ENCODE results near the gene ETFBKMT. TPM values are rescaled to one million over a fixed set of nuclear protein-coding genes. Genes with fewer than 3 reads are reported as not detected.
"Not testable (repeated sequence)": the region's sequence is repeated elsewhere in the genome, so short reads cannot be mapped to it uniquely, and the experiment has no call there.

Gene ETFBKMT
- total RNA-seq, 1 donor from 2014 or later = 2.2 TPM

DNA sequence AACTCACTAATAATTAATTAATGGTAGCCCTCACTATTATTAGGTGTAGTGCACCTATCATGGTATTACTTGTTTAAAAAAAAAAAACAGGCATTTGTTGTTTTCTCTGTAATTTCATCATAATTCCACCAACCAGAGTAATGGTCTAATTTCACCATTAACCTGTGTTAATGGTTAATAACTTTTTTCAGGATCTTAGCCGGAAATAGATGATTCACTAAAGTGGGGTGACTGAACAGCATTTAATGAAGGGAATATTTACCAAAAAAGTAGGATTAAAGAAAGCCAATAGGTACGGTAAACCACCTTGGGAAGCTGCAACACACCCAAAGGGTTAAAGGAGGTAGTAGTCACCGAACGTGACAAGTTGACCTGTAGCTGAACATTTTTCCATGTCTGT, 13.0 kb downstream of the ETFBKMT start:
- peaks cover 7% of the 10 kb centered on the region for H3K36me3 Mint-ChIP-seq (ENCODE audit: low read depth)

DNA sequence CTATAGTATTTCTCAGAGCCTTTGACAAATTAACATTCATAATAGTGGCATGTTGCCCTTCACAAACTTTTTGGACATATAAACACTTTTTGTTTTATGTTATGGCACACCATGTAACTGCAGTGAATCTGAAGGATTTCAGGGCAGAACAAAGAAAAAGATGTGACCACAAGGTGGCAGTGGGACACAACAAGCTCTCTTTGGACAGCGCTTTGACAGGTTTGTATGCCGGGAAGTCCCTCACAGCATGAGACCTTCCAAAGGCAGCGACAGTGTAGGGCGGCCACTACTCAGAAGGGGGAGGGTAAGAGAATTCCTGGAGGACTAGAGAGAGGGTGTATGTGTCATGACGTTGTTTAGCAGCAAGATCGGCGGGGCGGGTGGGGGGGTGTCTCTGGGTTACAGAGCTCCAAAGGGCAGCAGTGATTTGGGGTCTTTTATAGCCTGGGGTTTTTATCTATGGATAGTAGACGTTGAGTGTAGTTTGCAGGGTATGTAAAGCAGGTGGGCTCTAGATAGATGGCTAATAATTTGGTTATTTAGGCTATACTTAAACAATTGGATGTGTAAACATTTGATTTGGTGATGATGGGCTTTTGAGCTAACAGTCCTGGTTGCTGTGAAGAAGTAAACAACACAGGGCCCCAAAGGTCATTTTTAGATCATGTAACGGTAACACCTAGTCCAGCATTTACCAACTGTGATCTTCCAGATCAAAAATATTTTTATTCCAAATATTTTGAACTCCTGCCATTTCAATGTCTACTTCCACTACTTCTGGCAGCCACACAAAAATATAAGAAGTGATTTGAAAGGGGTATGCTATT, 22.9 kb downstream of the ETFBKMT start:
- H3K9me3 Mint-ChIP-seq = peaks cover 9% of the 10 kb centered on the region
- H3K27me3 Mint-ChIP-seq (ENCODE audit: low read depth) = no peaks in the 10 kb centered on the region
- H3K4me1 Mint-ChIP-seq = no peaks in the 10 kb centered on the region
- DNase-seq (ENCODE audit: low read depth, low spot score) = peak; percentile 46
- peaks cover 37% of the 10 kb centered on the region for H3K36me3 Mint-ChIP-seq (ENCODE audit: low read depth)
- H3K27ac Mint-ChIP-seq (ENCODE audit: unreplicated experiment) = no peak overlapping the region
- H3K4me3 Mint-ChIP-seq = no peak overlapping the region
- TF ChIP-seq, protein P1, sequence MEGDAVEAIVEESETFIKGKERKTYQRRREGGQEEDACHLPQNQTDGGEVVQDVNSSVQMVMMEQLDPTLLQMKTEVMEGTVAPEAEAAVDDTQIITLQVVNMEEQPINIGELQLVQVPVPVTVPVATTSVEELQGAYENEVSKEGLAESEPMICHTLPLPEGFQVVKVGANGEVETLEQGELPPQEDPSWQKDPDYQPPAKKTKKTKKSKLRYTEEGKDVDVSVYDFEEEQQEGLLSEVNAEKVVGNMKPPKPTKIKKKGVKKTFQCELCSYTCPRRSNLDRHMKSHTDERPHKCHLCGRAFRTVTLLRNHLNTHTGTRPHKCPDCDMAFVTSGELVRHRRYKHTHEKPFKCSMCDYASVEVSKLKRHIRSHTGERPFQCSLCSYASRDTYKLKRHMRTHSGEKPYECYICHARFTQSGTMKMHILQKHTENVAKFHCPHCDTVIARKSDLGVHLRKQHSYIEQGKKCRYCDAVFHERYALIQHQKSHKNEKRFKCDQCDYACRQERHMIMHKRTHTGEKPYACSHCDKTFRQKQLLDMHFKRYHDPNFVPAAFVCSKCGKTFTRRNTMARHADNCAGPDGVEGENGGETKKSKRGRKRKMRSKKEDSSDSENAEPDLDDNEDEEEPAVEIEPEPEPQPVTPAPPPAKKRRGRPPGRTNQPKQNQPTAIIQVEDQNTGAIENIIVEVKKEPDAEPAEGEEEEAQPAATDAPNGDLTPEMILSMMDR (conservative IDR thresholded peaks at IDR 0.05) = peak; percentile 92

More for the DNA sequence above, 13.0 kb downstream of the ETFBKMT start:
- TF ChIP-seq, protein P1 (conservative IDR thresholded peaks at IDR 0.05) = no peak
- Mint-ChIP-seq H3K4me1 (peaks cover 8% of the 10 kb centered on the region), H3K9me3 (peaks cover 6% of the 10 kb centered on the region), H3K27me3 (ENCODE audit: low read depth) (no peaks in the 10 kb centered on the region), H3K4me3 (no peak overlapping the region), H3K27ac (ENCODE audit: unreplicated experiment) (no peak overlapping the region)
- DNase-seq (ENCODE audit: low read depth, low spot score) = no peak

DNA sequence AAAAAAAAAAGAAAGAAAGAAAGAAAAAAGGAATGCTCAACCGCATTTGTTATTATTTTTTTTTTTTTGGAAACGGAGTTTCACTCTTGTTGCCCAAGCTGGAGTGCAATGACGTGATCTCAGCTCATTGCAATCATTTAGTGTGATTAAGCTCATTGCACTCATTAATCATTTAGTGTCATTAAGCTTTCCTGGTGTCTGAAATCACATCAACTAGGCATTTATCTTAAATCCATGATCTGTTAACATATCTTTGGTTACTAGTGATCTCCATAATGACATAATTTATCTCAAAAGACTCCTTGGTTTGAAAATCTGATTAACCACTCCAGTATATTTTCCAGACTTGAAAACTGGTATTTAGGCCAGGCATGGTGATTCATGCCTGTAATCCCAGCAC, 26.3 kb downstream of the ETFBKMT start:
- Mint-ChIP-seq H3K27ac (ENCODE audit: unreplicated experiment) (no peak overlapping the region), H3K36me3 (ENCODE audit: low read depth) (peaks cover 48% of the 10 kb centered on the region), H3K4me3 (no peak overlapping the region), H3K4me1 (no peaks in the 10 kb centered on the region), H3K9me3 (peaks cover 12% of the 10 kb centered on the region), H3K27me3 (ENCODE audit: low read depth) (no peaks in the 10 kb centered on the region)
- DNase-seq (ENCODE audit: low read depth, low spot score) = no peak
- TF ChIP-seq, protein P1 (conservative IDR thresholded peaks at IDR 0.05) = no peak

DNA sequence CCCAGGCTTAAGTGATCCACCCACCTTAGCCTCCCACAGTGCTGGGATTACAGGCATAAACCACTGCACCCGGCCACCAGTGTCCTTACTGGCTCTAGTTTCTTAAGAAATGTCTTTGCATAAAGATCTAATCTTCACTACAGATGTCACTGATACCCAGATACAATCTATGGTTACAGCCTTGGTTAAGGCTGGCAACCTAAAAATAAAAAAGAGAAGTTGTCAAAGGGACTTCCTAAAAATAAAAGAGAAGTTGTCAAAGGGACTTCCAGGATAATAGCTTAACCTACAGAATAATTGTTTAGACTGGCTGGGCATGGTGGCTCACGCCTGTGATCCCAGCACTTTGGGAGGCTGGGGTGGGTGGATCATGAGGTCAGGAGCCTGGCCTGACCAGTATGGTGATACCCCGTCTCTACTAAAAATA, 27.6 kb downstream of the ETFBKMT start:
- Mint-ChIP-seq H3K4me3 (no peak overlapping the region), H3K27ac (ENCODE audit: unreplicated experiment) (no peak overlapping the region), H3K27me3 (ENCODE audit: low read depth) (no peaks in the 10 kb centered on the region), H3K4me1 (no peaks in the 10 kb centered on the region), H3K36me3 (ENCODE audit: low read depth) (peaks cover 45% of the 10 kb centered on the region), H3K9me3 (peaks cover 11% of the 10 kb centered on the region)
- TF ChIP-seq, protein P1 (conservative IDR thresholded peaks at IDR 0.05) = no peak
- DNase-seq (ENCODE audit: low read depth, low spot score) = no peak

DNA sequence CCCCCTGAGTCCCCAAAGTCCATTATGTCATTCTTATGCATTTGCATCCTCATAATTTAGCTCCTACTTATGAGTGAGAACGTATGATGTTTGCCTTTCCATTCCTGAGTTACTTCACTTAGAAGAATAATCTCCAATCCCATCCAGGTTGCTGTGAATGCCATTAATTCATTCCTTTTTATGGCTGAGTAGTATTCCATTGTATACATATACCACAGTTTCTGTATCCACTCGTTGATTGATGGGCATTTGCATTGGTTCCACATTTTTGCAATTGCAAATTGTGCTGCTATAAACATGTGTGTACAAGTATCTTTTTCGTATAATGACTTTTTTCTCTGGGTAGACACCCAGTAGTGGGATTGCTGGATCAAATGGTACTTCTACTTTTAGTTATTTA, 30.4 kb downstream of the ETFBKMT start:
- not testable (repeated sequence) for H3K27ac Mint-ChIP-seq (ENCODE audit: unreplicated experiment); H3K27me3 Mint-ChIP-seq (ENCODE audit: low read depth); H3K9me3 Mint-ChIP-seq; H3K4me1 Mint-ChIP-seq; DNase-seq (ENCODE audit: low read depth, low spot score); H3K4me3 Mint-ChIP-seq
- peaks cover 31% of the 10 kb centered on the region for H3K36me3 Mint-ChIP-seq (ENCODE audit: low read depth)

DNA sequence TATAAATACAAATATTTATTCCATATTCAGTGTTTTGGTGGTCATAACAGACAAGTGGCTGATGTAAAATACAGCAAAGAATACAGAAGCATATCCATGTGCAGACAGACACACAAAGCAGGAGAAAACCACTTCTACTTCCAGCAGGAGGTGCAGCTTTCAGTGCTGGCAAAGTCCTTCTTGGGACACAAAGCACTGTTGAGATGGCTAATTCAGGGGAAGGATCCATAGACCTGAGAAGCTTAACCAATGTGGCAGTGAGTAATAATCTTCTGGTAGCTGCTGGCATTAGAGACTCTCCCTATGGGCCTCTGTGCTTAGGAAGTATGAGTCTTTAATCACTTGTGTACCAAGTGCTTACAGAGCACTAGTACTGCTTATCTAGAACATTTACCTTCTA, 42.6 kb downstream of the ETFBKMT start:
- Mint-ChIP-seq H3K9me3 (no peaks in the 10 kb centered on the region), H3K4me3 (no peak overlapping the region), H3K27ac (ENCODE audit: unreplicated experiment) (no peak overlapping the region), H3K36me3 (ENCODE audit: low read depth) (peaks cover 4% of the 10 kb centered on the region), H3K4me1 (no peaks in the 10 kb centered on the region), H3K27me3 (ENCODE audit: low read depth) (no peaks in the 10 kb centered on the region)
- DNase-seq (ENCODE audit: low read depth, low spot score) = no peak
- TF ChIP-seq, protein P1 (conservative IDR thresholded peaks at IDR 0.05) = no peak

All from neural crest cell (in vitro differentiated cells).